Astrocyte of the cerebellum (primary cell): Measurements from ENCODE around the gene EXOC6B.

Source experiments
- DNase-seq: peaks from one replicate; pipeline ENCODE4 v3.0.0-alpha.2; 2011; ENCODE audit warnings: low read depth
- H3K4me3 ChIP-seq: 2 replicates; pipeline ENCODE4 v1.5.1; 2011; ENCODE audit warnings: mild to moderate bottlenecking, low read depth, low read length, moderate library complexity
- in situ Hi-C: cut with HindIII; loops from 2 replicates; pipeline ENCODE4 v1.10.0; 2017; ENCODE audit warnings: low sequenced_read_pairs
- TF ChIP-seq, protein P1 (sequence below): IDR thresholded peaks from 2 replicates; pipeline ENCODE4 v1.5.1; 2012; ENCODE audit warnings: low read length, low read depth, moderate library complexity, mild to moderate bottlenecking; ENCODE audit errors: missing control alignments

Gene EXOC6B

DNA sequence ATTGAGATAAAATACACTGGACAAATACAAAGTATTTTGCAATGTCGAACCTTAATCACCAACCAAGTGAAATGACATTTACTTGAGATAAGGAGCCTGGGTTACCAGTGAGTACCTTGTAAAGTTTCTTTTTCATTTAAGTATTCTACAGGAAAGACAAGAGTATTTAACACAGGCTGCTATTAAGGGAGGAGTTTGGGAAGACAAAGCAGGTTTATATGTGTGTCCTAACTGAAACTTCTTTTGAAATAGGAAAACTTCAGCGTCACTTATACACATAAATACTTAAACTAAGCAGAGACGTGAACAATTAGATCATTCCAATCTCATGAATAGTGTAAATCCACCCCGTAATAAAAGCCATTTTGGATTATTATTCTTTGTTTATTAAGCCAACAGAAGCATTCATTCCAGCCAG, 551.4 kb downstream of the EXOC6B start:
- in situ Hi-C loops = no loop called here
- no peak for DNase-seq
- H3K4me3 ChIP-seq = no peak overlapping the region
- TF ChIP-seq, protein P1, sequence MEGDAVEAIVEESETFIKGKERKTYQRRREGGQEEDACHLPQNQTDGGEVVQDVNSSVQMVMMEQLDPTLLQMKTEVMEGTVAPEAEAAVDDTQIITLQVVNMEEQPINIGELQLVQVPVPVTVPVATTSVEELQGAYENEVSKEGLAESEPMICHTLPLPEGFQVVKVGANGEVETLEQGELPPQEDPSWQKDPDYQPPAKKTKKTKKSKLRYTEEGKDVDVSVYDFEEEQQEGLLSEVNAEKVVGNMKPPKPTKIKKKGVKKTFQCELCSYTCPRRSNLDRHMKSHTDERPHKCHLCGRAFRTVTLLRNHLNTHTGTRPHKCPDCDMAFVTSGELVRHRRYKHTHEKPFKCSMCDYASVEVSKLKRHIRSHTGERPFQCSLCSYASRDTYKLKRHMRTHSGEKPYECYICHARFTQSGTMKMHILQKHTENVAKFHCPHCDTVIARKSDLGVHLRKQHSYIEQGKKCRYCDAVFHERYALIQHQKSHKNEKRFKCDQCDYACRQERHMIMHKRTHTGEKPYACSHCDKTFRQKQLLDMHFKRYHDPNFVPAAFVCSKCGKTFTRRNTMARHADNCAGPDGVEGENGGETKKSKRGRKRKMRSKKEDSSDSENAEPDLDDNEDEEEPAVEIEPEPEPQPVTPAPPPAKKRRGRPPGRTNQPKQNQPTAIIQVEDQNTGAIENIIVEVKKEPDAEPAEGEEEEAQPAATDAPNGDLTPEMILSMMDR = no peak

DNA sequence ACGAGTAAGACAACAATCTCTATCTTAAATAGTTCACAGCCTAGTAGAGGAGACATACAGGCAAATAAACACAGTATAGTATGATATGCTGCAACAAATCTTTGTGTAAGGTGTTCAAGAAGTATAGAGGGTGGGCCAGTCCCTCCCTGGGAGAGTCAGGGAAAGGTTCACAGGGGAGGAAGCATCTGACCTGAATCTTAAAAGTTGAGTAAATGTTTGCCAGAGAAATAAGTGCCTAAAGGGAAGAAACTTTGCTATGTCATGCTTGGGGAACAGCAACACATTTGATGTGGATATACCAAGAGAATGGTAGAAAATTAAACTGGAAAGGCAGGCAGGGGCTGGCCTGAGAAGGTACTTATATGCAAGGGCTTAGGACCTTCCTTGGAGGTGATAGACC, 552.4 kb downstream of the EXOC6B start:
- TF ChIP-seq, protein P1 = no peak
- in situ Hi-C loops = no loop called here
- H3K4me3 ChIP-seq = no peak overlapping the region
- no peak for DNase-seq

DNA sequence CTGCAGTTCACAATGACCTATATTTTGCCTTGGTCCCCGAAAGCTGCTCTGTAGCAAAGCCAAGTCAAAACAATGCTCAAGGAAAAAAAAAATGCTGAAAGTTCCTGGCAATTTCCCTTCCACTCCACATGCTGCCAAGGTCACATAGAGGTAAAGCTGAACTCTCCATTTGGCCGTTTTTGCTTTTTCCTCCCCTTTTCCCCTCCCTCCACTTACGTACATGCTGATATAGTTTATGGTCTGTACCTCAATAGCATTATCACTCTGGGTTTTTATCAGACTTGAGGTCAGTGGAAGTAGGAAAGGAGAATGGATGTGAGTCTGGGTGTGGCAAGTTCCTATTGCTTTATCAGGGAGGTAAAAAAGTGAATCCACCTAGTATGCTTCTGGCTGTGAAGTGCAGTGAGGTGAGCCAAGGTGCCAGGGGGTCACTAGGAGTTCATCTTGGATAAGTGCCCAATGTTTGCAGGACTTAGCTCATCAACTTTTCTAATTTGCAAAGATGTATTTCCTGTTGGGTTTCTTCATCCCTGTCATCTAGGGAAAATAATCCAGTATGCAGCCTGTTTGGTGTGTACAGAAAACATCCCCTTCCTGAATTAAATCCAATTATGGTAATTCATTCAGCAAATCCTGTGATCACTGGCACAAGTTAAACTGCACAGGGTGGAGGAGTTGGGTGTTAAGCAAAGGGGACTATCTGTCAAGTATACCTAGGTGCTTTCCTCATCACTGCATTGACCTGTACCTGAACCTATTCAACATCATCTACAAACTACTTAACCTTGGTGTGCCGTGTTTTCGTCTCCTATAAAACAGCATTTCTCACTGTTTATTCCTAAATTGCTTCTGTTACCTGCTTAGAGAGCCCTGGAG, 553.8 kb downstream of the EXOC6B start:
- DNase-seq = peak; percentile 6
- TF ChIP-seq, protein P1 = no peak
- in situ Hi-C loops = no loop called here

DNA sequence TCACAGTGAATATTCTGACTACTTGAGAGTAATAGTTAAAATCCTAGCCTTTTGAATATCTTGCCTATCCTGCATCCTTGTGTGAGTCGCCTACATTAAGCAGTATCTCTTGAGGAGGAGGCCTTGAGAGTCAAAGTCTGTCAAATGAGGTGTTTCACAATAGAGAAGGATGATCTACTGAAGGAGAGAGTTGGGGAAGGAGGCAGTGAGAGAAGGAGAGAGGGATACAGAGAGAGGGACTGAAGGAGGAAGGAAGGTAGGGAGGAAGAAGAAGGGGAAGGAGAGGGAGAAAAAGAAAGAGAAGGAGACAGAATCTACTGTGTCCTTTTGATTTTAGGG, 554.6 kb downstream of the EXOC6B start:
- in situ Hi-C loops = no loop called here
- no peak for DNase-seq
- TF ChIP-seq, protein P1 = no peak
- H3K4me3 ChIP-seq = no peak overlapping the region

More for the DNA sequence above, 553.8 kb downstream of the EXOC6B start:
- H3K4me3 ChIP-seq = no peak overlapping the region

DNA sequence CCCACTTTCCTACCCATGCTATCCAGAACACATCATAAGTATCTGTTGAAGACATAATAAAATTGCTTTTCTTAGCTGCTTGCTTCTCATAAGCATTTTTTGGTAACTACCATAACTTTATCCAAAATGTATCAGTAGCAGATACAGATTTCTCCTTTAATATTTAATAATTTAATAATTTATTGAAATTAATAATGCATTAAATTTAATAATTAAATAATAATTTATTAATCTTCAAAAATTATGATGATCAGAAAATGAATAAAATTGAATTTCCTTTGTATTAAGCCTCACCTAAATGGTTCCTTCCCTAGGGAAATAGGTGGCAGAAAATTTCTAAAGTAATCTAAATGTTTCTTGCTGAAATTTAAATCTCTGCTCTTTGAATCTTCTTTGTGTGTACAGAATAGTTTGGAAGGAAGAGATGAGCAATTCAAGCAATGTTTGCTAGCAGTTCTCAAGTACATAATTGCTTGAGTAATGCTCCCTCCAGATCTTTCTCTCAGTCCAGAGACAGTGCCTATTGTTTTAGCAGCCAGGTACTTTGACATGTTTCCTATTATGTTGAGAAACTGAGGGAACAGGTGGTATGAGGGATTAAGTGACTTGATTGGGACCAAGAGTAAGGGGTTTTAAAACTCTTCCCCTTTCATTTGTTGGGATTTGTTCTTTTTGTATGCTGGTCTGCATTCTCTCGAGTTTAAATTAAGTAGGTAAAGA, 555.1 kb downstream of the EXOC6B start:
- H3K4me3 ChIP-seq = no peak overlapping the region
- no peak for DNase-seq
- in situ Hi-C loops = no loop called here
- TF ChIP-seq, protein P1 = no peak

DNA sequence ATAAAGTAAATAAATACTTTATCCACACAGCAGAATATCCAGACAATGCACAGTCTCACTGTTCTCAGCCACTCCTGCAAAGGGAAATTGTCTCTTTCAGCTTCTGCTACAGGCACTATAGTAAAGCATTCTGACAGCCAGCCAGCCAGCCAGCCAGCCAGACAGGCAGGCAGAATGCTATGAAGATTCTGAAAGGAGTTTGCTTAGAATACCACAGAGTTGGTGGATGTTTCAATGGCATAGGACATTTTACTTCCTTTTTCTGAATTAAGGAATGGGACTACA, 562.1 kb downstream of the EXOC6B start:
- no peak for DNase-seq
- H3K4me3 ChIP-seq = no peak overlapping the region
- TF ChIP-seq, protein P1 = no peak
- in situ Hi-C loops = no loop called here
